Glomerular visceral epithelial cell (primary cell): ENCODE measurements around the gene TNFRSF18.
"Not testable (repeated sequence)": the region's sequence is repeated elsewhere in the genome, so short reads cannot be mapped to it uniquely, and the experiment has no call there.

Experiments used
- DNase-seq: peaks from one replicate; pipeline ENCODE4 v3.0.0-alpha.2; 2016; ENCODE audit errors: extremely low spot score

TNFRSF18 gene

GRCh38 chr1:1179346-1179982 lies 26.9 kb downstream of the TNFRSF18 start:
- DNase-seq, result no peak

GRCh38 chr1:1178794-1179331 lies 27.5 kb downstream of the TNFRSF18 start:
- no peak for DNase-seq

- DNase-seq, result no peak
Observed at GRCh38 chr1:1177452-1178206, 28.8 kb downstream of the TNFRSF18 start.

- no peak for DNase-seq
Observed at GRCh38 chr1:1176931-1177330, 29.5 kb downstream of the TNFRSF18 start.

DNA sequence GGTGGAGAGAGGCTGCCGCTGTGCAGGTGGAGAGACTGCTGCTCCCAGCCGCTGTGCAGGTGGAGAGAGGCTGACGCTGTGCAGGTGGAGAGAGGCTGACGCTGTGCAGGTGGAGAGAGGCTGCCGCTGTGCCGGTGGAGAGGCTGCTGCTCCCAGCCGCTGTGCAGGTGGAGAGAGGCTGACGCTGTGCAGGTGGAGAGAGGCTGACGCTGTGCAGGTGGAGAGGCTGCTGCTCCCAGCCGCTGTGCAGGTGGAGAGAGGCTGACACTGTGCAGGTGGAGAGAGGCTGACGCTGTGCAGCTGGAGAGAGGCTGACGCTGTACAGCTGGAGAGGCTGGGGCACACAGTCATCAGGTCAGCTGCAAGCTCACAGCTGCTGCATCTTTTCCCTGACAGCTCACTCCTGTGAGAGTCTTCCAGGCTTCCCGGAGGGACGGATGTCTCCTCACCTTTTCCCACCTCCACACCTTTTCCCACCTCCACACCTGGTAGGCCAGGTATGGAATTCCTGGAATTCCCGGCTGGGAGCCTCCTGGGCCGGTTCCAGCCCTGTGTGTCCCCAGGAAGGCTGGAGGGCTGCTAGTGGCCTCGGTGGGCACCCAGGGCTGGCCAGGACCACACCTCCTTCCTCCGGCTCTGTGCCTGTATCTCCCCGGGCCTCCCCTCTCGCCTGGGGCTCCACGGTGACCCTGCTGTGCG lies 30.2 kb downstream of the TNFRSF18 start:
- DNase-seq, result not testable (repeated sequence)

GRCh38 chr1:1175221-1176062 lies 30.9 kb downstream of the TNFRSF18 start:
- DNase-seq, result no peak

DNA sequence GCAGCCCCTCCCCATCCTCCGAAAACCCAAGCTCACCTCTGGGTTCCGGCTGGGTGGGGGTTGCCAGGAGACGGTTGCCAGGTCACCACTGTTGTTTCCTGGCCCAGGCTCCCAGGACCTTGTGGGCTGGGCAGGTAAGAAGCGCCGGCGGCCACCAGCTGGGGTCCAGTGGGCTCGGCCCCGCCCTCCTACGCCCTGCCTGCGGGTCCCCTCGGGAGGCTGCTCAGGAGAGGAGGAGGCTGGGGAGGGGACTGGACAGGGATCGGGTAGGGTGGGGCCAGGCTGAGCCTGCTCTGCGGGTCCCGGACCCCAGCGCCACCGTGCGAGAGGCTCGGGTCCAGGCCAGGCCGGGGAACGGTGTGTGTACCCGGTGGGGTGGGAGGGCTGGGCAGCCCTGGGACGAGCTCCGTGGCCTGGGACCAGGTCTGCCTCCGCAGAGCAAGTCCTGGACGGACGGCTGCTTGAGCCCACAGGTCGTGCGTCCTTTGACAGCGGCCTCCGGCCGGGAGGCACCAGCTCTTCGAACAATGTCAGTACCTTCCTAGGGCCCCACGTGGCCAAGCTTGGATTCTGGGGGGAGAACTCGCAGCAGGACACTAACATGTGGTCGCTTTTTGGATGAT lies 32.5 kb downstream of the TNFRSF18 start, which contains the start of gene TTLL10:
Gene TTLL10 (plus strand): TSS at position 88 of the 623 bp plus-strand sequence. CDS start 5,336 bp downstream, outside the sequence.
- DNase-seq, result no peak

DNA sequence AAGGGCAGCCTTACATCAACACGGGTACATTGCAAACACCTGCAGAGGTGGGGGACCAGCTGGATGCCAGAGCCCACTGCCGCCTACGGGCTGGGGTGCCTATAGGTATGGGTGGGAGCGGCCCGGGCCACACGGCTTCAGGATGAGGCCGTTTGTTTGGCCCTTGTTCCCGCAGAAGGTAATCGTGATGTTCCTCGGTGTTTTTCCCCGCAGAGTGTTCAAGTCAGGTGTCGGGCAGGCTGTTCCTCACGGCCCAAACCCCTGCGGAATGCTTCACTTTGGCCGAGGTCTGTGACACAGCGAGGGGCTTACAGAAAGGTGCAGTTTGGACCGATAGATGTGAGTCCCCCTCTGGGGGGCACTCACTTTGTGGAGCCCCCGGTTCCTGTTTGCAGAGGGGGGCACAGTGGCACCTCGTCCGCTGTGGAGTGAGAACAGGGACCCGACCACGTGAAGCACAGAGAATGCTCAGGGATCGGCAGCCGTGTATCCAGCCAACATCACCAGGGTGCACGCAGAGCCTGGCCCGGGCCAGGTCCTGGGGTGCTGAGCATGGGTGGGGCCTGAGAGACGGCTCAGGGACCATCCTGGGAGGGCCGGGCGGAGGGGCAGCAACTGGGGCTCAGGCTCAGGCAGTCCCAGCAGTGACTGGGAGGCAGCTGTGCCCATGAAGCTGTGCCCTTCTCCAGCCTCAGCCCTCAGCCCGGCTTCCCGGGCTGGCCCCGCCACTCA lies 33.2 kb downstream of the TNFRSF18 start:
- DNase-seq, result no peak

DNA sequence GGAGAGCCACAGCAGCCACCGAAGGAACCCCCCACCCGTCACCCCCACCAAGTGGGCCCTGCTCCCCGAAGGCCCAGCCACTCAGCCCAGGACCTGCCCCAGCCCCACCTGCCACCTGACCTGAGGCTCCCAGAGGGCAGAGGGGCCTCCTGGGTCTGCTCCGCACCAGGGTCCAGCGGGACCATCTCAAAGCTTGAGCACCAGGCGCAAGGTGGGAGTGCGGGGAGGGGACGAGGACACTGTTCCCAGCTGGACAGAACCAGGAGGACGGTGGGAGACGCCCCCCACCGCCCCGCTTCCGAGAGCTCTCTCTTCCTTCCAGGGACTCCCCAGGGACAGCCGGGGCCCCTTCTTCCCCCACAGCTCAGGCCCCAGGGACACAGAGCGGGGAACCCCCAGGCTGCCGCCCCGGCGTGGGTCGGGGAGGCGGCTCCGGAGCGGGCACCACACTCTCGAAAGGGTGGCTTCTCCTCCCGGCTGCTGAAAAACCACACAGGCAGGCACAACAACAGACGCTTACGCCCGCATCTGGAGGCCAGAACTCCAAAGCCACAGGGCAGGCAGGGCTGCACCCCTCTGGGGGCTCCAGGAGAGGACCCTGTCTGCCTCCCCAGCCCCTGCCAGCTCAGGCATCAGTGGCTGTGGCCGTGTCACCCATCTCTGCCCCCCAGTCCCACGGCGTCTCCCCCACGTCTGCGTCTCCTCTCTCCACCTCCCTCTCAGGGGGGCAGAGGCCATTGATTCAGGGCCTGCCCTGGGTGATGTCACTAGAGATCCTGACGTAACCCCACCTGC lies 34.6 kb downstream of the TNFRSF18 start:
- DNase-seq, result no peak

- DNase-seq, result no peak
Observed at GRCh38 chr1:1171161-1171545, 35.2 kb downstream of the TNFRSF18 start.

- DNase-seq, result peak; percentile 64
Observed at GRCh38 chr1:1170215-1171091, 35.9 kb downstream of the TNFRSF18 start.

DNA sequence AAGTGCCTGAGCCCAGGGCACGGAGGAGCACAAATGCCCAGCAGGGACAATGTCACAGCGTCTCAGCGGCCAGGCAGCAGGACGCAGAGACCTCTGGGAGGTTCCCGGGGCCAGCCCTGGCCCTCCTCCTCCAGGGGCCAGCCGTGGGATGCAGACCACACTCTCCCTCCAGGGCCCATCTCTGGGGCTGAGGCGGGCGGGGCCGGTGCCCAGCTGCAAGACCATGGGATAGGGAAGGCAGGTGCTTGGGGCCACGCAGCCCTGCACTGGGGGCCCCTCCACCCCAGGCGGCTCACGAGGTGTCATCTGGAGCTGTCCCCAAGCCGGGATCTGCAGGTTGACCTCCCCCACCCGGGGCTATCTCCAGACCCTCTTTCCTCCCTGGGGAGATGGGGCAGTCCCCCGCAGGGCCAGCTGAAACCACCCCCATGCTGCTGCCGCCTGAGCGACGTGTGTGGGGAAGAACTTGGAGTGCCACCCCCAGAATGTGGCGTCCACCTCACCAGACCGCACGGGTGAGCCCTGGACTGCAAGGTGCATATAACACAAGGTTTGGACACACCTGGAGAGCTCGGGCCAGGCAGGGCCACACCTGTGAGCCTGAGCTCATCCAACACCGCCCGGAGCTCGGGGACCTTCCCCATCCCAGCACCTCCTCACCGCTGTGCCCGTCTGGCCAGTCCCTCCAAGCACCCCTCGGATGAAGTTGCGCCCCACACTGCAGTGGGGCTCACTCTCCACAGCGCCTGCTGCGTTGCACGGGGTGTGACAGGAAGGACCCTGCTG lies 36.8 kb downstream of the TNFRSF18 start:
- DNase-seq, result no peak

- DNase-seq, result no peak
Observed at GRCh38 chr1:1168451-1169411, 37.7 kb downstream of the TNFRSF18 start.

GRCh38 chr1:1167841-1168450 lies 38.4 kb downstream of the TNFRSF18 start:
- DNase-seq, result no peak

- no peak for DNase-seq
Observed at GRCh38 chr1:1167398-1167821, 39.0 kb downstream of the TNFRSF18 start.
